Astrocyte of the cerebellum (primary cell): ENCODE data around the gene XCL1.

Experiments
- DNase-seq: peaks from one replicate; pipeline ENCODE4 v3.0.0-alpha.2; 2011; ENCODE audit warnings: low read depth
- H3K4me3 ChIP-seq: 2 replicates; pipeline ENCODE4 v1.5.1; 2011; ENCODE audit warnings: mild to moderate bottlenecking, low read depth, low read length, moderate library complexity
- CTCF ChIP-seq: IDR thresholded peaks from 2 replicates; pipeline ENCODE4 v1.5.1; 2012; ENCODE audit warnings: low read length, low read depth, moderate library complexity, mild to moderate bottlenecking; ENCODE audit errors: missing control alignments
- in situ Hi-C: cut with HindIII; loops from 2 replicates; pipeline ENCODE4 v1.10.0; 2017; ENCODE audit warnings: low sequenced_read_pairs

XCL1 gene

GRCh38 chr1:168556647-168557046 is 19.8 kb upstream of the XCL1 start:
- in situ Hi-C loops, result no loop called here
- H3K4me3 ChIP-seq, result no peak overlapping the region
- TF ChIP-seq CTCF, result no peak
- no peak for DNase-seq

DNA sequence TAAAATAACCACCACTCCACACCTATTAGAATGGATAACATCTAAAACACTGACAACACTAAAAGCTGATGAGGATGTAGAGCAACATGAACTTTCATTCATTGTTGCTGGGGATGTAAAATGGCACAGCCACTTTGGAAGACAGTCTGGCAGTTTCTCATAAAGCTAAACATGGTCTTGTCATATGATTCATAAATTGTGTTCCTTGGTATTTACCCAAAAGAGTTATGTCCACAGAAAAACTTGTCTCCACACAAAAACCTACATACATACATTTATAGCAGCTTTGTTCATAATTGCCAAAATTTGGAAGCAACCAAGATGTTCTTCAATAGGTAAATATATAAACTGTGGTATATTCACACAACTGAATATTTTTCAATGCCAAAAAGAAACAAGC is 16.0 kb upstream of the XCL1 start:
- in situ Hi-C loops, result no loop called here
- no peak overlapping the region for H3K4me3 ChIP-seq
- no peak for TF ChIP-seq CTCF
- DNase-seq, result no peak

GRCh38 chr1:168561989-168562388 is 14.4 kb upstream of the XCL1 start:
- in situ Hi-C loops, result no loop called here
- DNase-seq, result no peak
- no peak for TF ChIP-seq CTCF
- no peak overlapping the region for H3K4me3 ChIP-seq

DNA sequence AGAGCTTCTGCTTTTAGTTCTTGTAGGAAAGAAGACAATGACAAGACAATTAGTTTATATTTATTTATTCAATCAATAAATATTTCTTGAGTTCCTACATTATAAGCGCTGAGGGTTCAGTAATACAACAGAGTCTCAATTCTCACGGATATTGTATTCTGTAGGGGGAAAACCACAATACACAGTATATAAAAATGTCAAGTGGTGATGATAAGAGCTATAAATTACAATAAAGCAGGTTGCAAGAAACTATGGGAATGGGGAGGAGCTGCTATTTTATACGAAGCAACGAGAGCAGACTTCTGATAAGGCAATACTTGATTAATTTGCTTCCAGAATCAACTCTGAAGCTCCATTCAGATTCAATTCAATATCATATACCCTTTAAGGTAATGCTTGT is 10.6 kb upstream of the XCL1 start:
- no peak for TF ChIP-seq CTCF
- no peak overlapping the region for H3K4me3 ChIP-seq
- no peak for DNase-seq
- in situ Hi-C loops, result no loop called here

DNA sequence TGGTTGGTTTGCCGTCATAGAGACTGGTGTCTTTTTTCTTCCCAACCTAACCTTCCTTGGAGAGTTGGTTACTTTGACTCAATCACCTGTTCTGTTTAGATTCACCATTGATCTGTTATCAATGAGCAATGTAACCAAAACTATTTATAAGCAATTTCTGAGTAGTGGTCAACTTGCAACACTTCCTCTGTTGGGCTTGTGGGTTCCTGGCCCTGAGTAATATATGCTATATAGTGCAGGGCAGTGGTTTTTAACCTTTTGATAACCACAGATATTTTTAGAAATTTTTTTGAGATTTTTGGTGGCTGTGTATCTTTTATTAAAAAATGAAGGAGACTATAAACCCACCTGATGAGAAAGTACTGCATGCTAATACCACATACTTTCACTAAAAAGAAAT is 9.4 kb upstream of the XCL1 start:
- DNase-seq, result no peak
- in situ Hi-C loops, result no loop called here
- no peak overlapping the region for H3K4me3 ChIP-seq
- no peak for TF ChIP-seq CTCF

DNA sequence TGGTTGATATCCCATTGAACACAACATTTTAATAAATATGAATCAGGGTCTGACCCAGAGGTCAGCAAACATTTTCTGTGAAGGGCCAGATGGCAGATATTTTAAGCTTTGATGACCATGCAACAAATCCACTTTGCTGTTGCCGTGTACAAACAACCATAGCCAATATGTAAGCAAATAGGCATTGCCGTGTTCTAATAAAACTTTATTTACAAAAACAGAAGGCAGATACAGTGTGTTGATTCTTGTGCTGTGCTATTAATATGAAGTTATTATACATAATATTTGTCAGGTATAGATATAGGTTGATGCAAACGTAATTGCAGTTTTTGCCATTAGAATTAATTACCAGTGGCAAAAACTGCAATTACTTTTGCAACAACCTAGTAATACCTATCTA is 8.8 kb upstream of the XCL1 start:
- no peak overlapping the region for H3K4me3 ChIP-seq
- DNase-seq, result no peak
- TF ChIP-seq CTCF, result no peak
- in situ Hi-C loops, result no loop called here

GRCh38 chr1:168568346-168568745 is 8.1 kb upstream of the XCL1 start:
- no peak for TF ChIP-seq CTCF
- no peak for DNase-seq
- in situ Hi-C loops, result no loop called here
- H3K4me3 ChIP-seq, result no peak overlapping the region
